Measurements from ENCODE around the gene ZWILCH. TPM values are rescaled to one million over a fixed set of nuclear protein-coding genes. Genes with fewer than 3 reads are reported as not detected.

The ZWILCH gene
- 31.4 to 40.0 TPM (median 34.2 TPM) in 5 replicates for total RNA-seq (2022; extraction: Qiagen RNA extraction)

DNA sequence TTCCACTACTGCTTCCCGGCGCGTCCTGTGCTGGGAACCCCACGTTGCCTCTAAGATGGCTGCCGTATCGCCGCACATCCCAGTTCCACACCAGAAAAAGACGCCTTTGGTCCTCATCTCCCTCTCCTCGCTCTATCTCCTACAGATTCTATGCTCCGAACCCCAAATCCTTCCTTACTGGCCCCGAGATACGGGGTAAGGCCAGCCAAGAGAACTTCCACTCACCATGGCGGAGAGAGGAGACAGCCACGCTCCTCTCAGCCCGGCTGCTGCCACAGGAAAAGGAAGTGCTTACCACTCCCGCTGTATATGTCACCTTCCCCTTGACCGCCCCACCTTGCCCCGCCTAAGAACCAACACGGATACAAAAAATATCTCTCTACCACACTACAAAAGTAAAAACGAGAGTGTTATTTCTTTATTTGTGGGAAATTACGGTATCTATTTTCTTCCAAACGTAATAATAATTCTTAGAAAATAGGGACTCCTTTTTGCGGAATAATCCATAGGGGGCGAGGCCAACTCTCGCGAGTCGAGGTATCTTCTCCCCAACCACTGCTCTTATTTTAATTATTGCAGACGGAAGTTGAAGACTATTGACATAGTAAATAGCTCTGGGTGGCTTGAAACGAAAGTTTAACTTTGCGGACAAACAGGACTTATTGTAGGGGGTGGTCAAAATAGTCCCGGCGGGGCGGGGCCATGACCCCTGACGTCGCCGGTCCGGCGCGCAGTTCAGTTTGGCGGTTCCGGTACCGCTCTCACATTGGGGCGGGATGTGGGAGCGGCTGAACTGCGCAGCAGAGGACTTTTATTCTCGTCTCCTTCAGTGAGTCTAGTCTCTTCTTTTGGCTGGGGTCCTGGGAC, at the start of gene ZWILCH, which contains the start of gene RPL4:
TSS of gene ZWILCH (plus strand) at position 764 of the 867 bp plus-strand sequence. CDS start at position 777, 13 bp downstream.
TSS of gene RPL4 (minus strand) at position 293 of the 867 bp plus-strand sequence. CDS start at position 228, 65 bp downstream.

GRCh38 chr15:66497502-66498455, 7.3 kb upstream of the ZWILCH start, which contains the start of gene SNAPC5:
TSS of gene SNAPC5 (minus strand) at chr15:66497762. CDS start at chr15:66497731, 31 bp downstream.

GRCh38 chr15:66565741-66566144, 60.6 kb downstream of the ZWILCH start, which contains the start of gene LCTL:
TSS of gene LCTL (minus strand) at chr15:66565998. CDS start at chr15:66565365, 633 bp downstream.

Other genes with a start within 250 kb of the ZWILCH start
- 30.6 to 38.9 TPM (median 33.6 TPM) in 5 replicates for gene DIS3L, start 211.8 kb upstream of the ZWILCH start, total RNA-seq (2022; extraction: Qiagen RNA extraction)
- 20.8 to 28.5 TPM (median 23.7 TPM) in 5 replicates for gene TIPIN, start 148.6 kb upstream of the ZWILCH start, total RNA-seq (2022; extraction: Qiagen RNA extraction)
- 81.4 to 121 TPM (median 117 TPM) in 5 replicates for gene MAP2K1, start 118.4 kb upstream of the ZWILCH start, total RNA-seq (2022; extraction: Qiagen RNA extraction)
- 42.6 to 53.2 TPM (median 43.7 TPM) in 5 replicates for gene SNAPC5, start 7.6 kb upstream of the ZWILCH start, total RNA-seq (2022; extraction: Qiagen RNA extraction)
- 5,382 to 5,921 TPM (median 5,526 TPM) in 5 replicates for gene RPL4, start 471 bp upstream of the ZWILCH start, total RNA-seq (2022; extraction: Qiagen RNA extraction)
- gene LCTL, start 60.7 kb downstream of the ZWILCH start, total RNA-seq (2022; extraction: Qiagen RNA extraction), result not detected in 5 replicates
- gene SMAD6, start 196.9 kb downstream of the ZWILCH start, total RNA-seq (2022; extraction: Qiagen RNA extraction), result 23.0 to 36.8 TPM (median 31.8 TPM) in 5 replicates